ENCODE measurements around the gene ZNF423. TPM values are rescaled to one million over a fixed set of nuclear protein-coding genes. Genes with fewer than 3 reads are reported as not detected.

ZNF423 gene
- total and polyA plus RNA-seq, 5 donors, result 5.5 to 22.2 (median 14.4) TPM

DNA sequence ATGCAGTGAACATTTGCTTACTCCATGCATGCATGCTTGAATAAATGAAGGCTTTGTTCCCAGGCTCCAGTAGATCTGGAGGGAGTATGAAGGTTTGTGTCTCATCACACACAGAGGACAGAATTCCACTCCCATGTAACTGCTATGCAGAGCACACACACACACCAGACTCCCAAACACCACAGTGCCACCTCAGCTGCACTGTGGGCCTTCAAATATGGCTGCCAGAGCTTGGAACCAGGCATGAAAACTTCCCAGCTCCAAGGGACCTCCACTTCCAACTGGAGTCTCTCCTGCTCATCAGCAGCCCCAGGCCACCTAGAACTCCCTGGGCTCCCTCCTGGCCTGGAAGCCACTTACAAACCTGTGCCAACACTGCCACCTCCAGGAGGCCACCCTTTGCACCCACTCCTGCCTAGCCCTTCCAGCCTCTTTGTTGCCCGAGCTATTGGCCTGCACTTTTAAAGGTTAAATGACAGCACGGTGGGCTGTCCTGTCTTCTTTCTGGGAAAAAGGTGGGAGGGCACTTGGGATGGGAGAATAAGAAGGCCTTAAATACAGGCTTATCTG lies 151.2 kb downstream of the ZNF423 start:
- Histone ChIP-seq H3K9me3 (ENCODE audit: control insufficient read depth, low read length) (no peaks in the 10 kb centered on the region), H3K27me3 (ENCODE audit: control insufficient read depth, insufficient read depth) (no peaks in the 10 kb centered on the region), H3K4me3 (ENCODE audit: low read length) (no peak overlapping the region), H3K27ac (ENCODE audit: low read length) (no peak overlapping the region), H3K4me1 (ENCODE audit: control insufficient read depth, insufficient read depth, low read length) (peaks cover 2% of the 10 kb centered on the region)
- 98% methylated on average over 2 of the region's 2 CpGs for WGBS
- no peak for ATAC-seq
- DNase-seq, result no peak
- intact Hi-C loops (cut with DNase I), result loop anchor here in 1 of 4 donors (5.0 kb wide), 1 partner anchor 153 kb away; the partner anchor contains the start of gene ZNF423

- no peak for ATAC-seq
- Histone ChIP-seq H3K4me3 (ENCODE audit: low read length) (no peak overlapping the region), H3K4me1 (ENCODE audit: control insufficient read depth, insufficient read depth, low read length) (peaks cover 3% of the 10 kb centered on the region), H3K9me3 (ENCODE audit: control insufficient read depth, low read length) (no peaks in the 10 kb centered on the region), H3K27ac (ENCODE audit: low read length) (no peak overlapping the region), H3K27me3 (ENCODE audit: control insufficient read depth, insufficient read depth) (no peaks in the 10 kb centered on the region)
- 81% methylated on average over 3 of the region's 3 CpGs for WGBS
- intact Hi-C loops (cut with DNase I), result loop anchor here in 1 of 4 donors (5.0 kb wide), 1 partner anchor 154 kb away; the partner anchor contains the start of gene ZNF423
- no peak for DNase-seq
These were observed 152.4 kb downstream of the ZNF423 start for GRCh38 chr16:49703483-49703882.

DNA sequence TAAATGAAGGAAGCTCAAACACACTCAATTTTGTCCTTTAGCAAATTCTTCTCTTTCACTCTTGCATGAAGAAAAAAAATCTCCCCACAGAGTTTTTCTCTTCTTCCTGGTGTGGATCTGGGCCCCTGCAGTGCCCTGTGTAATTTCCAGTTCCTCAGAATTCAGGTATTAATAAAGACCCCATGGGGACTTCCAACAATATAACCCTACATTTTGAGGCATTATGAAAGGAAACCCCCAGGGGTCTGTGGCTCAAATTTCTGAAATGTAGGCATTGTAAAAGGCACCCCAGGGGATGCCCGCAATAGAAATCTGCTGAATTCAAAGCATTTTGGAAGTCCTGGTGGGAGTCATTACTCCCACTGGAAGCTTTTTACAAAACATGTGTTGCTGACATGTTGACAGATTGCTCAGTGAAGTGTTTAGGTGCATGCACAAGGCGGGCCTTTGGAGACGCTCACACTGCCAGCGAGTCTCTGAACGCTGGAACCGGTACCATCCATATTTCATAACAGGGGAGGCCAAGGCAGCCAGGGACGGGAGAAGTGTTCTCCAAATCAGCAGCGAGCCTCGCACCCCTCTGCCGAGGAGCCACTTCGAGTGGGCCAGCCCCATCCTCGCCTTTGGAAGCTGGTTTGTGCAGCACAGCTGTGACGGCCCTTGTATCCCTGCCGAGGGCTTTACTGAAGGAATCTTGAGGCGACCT lies 154.0 kb downstream of the ZNF423 start:
- Histone ChIP-seq H3K27me3 (ENCODE audit: control insufficient read depth, insufficient read depth) (no peaks in the 10 kb centered on the region), H3K4me3 (ENCODE audit: low read length) (no peak overlapping the region), H3K27ac (ENCODE audit: low read length) (no peak overlapping the region), H3K4me1 (ENCODE audit: control insufficient read depth, insufficient read depth, low read length) (peaks cover 4% of the 10 kb centered on the region), H3K9me3 (ENCODE audit: control insufficient read depth, low read length) (no peaks in the 10 kb centered on the region)
- 42% methylated on average over 15 of the region's 15 CpGs for WGBS
- intact Hi-C loops (cut with DNase I), result loop anchor here in 1 of 4 donors (5.0 kb wide), 1 partner anchor 155 kb away; the partner anchor contains the start of gene ZNF423
- peak; percentile 58 to 73 for ATAC-seq
- peak; percentile 87 to 95 (median 92) for DNase-seq

GRCh38 chr16:49701065-49701685 lies 154.7 kb downstream of the ZNF423 start:
- H3K4me1 ChIP-seq (ENCODE audit: control insufficient read depth, insufficient read depth, low read length), result peaks cover 4% of the 10 kb centered on the region
- H3K9me3 ChIP-seq (ENCODE audit: control insufficient read depth, low read length), result no peaks in the 10 kb centered on the region
- no peaks in the 10 kb centered on the region for H3K27me3 ChIP-seq (ENCODE audit: control insufficient read depth, insufficient read depth)
- ATAC-seq, result no peak
- peak overlapping the region; percentile 66 for H3K27ac ChIP-seq (ENCODE audit: low read length)
- DNase-seq, result peak in 1 of 3 donors; percentile 22
- intact Hi-C loops (cut with DNase I), result loop anchor here in 1 of 4 donors (5.0 kb wide), 1 partner anchor 156 kb away; the partner anchor contains the start of gene ZNF423
- H3K4me3 ChIP-seq (ENCODE audit: low read length), result no peak overlapping the region
- 29% methylated on average over 18 of the region's 18 CpGs for WGBS

DNA sequence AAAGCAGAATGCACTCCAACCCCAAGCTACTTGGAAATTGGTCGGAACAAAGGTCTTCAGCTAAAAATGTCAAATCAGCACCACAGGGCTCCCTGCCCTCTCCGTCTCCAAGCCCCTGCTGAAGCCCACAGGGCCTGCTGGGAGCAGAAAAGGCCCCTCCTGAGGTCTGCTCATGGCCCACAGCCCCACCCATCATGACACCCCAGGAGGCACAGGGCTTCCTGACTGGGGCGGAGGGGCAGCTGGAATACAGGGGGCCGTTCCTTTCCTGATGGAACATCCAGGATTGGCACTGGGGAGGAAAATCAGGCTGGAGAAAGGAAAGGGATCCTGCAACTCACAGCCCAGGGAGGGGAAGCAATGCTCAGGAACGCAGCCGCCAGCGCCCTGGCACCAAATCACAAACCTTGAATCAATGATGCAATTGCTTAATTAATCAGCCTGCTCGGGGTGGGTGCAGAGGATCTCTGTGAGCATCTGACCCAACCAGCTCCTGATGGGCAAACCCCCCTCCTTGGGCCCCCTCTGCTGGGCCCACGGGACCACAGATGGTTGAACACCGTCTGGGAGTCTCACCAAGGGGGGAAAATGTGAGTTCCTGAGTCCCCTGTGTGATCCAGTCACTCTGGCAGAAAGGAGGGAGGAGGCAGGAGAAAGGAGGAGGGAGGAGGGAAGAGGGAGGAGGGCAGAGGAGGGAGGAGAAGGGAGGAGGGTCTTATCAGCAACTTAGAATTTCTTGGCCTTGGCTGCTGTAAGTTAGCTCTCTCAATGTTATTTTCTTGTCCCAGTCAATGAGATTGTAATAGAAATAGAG lies 155.5 kb downstream of the ZNF423 start:
- H3K4me3 ChIP-seq (ENCODE audit: low read length), result no peak overlapping the region
- 34% methylated on average over 10 of the region's 10 CpGs for WGBS
- peak; percentile 72 to 75 for ATAC-seq
- peaks cover 4% of the 10 kb centered on the region for H3K4me1 ChIP-seq (ENCODE audit: control insufficient read depth, insufficient read depth, low read length)
- H3K27ac ChIP-seq (ENCODE audit: low read length), result peak overlapping the region; percentile 72
- no peaks in the 10 kb centered on the region for H3K9me3 ChIP-seq (ENCODE audit: control insufficient read depth, low read length)
- intact Hi-C loops (cut with DNase I), result loop anchor here in 1 of 4 donors (5.0 kb wide), 1 partner anchor 157 kb away; the partner anchor contains the start of gene ZNF423
- no peaks in the 10 kb centered on the region for H3K27me3 ChIP-seq (ENCODE audit: control insufficient read depth, insufficient read depth)
- DNase-seq, result peak; percentile 69 to 87 (median 79)

- H3K9me3 ChIP-seq (ENCODE audit: control insufficient read depth, low read length), result no peaks in the 10 kb centered on the region
- ATAC-seq, result peak; percentile 34 to 36
- WGBS, result 46% methylated on average over 3 of the region's 3 CpGs
- no peaks in the 10 kb centered on the region for H3K27me3 ChIP-seq (ENCODE audit: control insufficient read depth, insufficient read depth)
- H3K4me1 ChIP-seq (ENCODE audit: control insufficient read depth, insufficient read depth, low read length), result peaks cover 4% of the 10 kb centered on the region
- DNase-seq, result peak; percentile 53 to 88 (median 87)
- intact Hi-C loops (cut with DNase I), result loop anchor here in 1 of 4 donors (5.0 kb wide), 1 partner anchor 157 kb away; the partner anchor contains the start of gene ZNF423
- H3K4me3 ChIP-seq (ENCODE audit: low read length), result no peak overlapping the region
- peak overlapping the region; percentile 92 for H3K27ac ChIP-seq (ENCODE audit: low read length)
These were observed 156.1 kb downstream of the ZNF423 start for GRCh38 chr16:49699841-49700175.

GRCh38 chr16:49698931-49699840 lies 156.7 kb downstream of the ZNF423 start:
- peaks cover 4% of the 10 kb centered on the region for H3K4me1 ChIP-seq (ENCODE audit: control insufficient read depth, insufficient read depth, low read length)
- no peaks in the 10 kb centered on the region for H3K27me3 ChIP-seq (ENCODE audit: control insufficient read depth, insufficient read depth)
- 33% methylated on average over 18 of the region's 18 CpGs for WGBS
- DNase-seq, result peak; percentile 85 to 93 (median 92)
- intact Hi-C loops (cut with DNase I), result no loop called here
- peak overlapping the region; percentile 92 for H3K27ac ChIP-seq (ENCODE audit: low read length)
- H3K4me3 ChIP-seq (ENCODE audit: low read length), result no peak overlapping the region
- no peaks in the 10 kb centered on the region for H3K9me3 ChIP-seq (ENCODE audit: control insufficient read depth, low read length)
- peak; percentile 33 to 57 for ATAC-seq

- intact Hi-C loops (cut with DNase I), result no loop called here
- Histone ChIP-seq H3K9me3 (ENCODE audit: control insufficient read depth, low read length) (no peaks in the 10 kb centered on the region), H3K27me3 (ENCODE audit: control insufficient read depth, insufficient read depth) (no peaks in the 10 kb centered on the region), H3K4me3 (ENCODE audit: low read length) (no peak overlapping the region), H3K27ac (ENCODE audit: low read length) (peak overlapping the region; percentile 14), H3K4me1 (ENCODE audit: control insufficient read depth, insufficient read depth, low read length) (peaks cover 2% of the 10 kb centered on the region)
- ATAC-seq, result peak; percentile 64 to 66
- 30% methylated on average over 26 of the region's 26 CpGs for WGBS
- peak; percentile 78 to 92 (median 92) for DNase-seq
These were observed 157.5 kb downstream of the ZNF423 start for GRCh38 chr16:49698453-49698815.

GRCh38 chr16:49697631-49698452 lies 158.1 kb downstream of the ZNF423 start:
- intact Hi-C loops (cut with DNase I), result no loop called here
- no peak overlapping the region for H3K4me3 ChIP-seq (ENCODE audit: low read length)

More at GRCh38 chr16:49697631-49698452, 158.1 kb downstream of the ZNF423 start:
- no peaks in the 10 kb centered on the region for H3K27me3 ChIP-seq (ENCODE audit: control insufficient read depth, insufficient read depth)
- DNase-seq, result no peak
- H3K9me3 ChIP-seq (ENCODE audit: control insufficient read depth, low read length), result no peaks in the 10 kb centered on the region
- peaks cover 2% of the 10 kb centered on the region for H3K4me1 ChIP-seq (ENCODE audit: control insufficient read depth, insufficient read depth, low read length)
- ATAC-seq, result no peak
- H3K27ac ChIP-seq (ENCODE audit: low read length), result no peak overlapping the region
- 76% methylated on average over 28 of the region's 28 CpGs for WGBS

Data from right cardiac atrium (tissue), 5 donors.